A673 (cell line): ENCODE measurements around the gene CAPN2.

Source experiments
- CTCF ChIP-seq: fragments of 300-800, 200-600 bp; sonication (generic); conservative IDR thresholded peaks from 2 replicates; pipeline ENCODE4 v1.5.1; 2017; ENCODE audit warnings: low read depth, mild to moderate bottlenecking, antibody characterized with exemption, low read length, moderate library complexity, mixed read lengths
- EZH2 ChIP-seq: fragments of 200-600 bp; sonication (generic); IDR thresholded peaks from 2 replicates; pipeline ENCODE4 v1.6.1; 2017; ENCODE audit warnings: borderline replicate concordance, low read depth, mild to moderate bottlenecking, mixed read lengths, antibody characterized with exemption, low read length; ENCODE audit not compliant: poor library complexity, severe bottlenecking

GRCh38 chr1:223669003-223669795, 43.1 kb upstream of the CAPN2 start:
- TF ChIP-seq CTCF (no peak), EZH2 (no peak)
